NCI-H1694 (cell line): ENCODE results near the gene OXCT2.
"Not testable (repeated sequence)": the region's sequence is repeated elsewhere in the genome, so short reads cannot be mapped to it uniquely, and the experiment has no call there.

ENCODE experiments used
- DNase-seq: peaks from one replicate; lab custom pipeline; 2025; lab: John Stamatoyannopoulos, UW

Gene OXCT2

DNA sequence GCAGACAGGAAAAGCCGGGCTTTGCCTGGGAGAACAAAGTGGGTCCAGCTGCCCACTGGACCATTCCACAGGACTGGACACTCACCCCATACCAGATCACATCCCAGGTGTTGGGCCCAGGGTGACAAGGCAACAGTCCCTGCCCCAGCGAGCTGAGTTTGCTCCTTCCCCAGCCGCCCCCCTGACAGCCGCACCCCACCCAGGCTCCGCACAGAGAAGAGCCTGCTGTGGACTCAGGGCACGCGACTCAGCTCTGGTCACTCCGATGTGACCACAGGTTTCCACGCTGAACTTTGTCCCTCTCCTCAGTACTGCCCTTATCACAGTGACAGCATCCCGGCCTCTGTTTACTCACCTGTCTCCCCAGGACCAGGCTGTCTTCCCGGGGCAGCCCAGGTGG lies 16.3 kb upstream of the OXCT2 start:
- no peak for DNase-seq

GRCh38 chr1:39787108-39787375 lies 15.9 kb upstream of the OXCT2 start:
- not testable (repeated sequence) for DNase-seq

DNA sequence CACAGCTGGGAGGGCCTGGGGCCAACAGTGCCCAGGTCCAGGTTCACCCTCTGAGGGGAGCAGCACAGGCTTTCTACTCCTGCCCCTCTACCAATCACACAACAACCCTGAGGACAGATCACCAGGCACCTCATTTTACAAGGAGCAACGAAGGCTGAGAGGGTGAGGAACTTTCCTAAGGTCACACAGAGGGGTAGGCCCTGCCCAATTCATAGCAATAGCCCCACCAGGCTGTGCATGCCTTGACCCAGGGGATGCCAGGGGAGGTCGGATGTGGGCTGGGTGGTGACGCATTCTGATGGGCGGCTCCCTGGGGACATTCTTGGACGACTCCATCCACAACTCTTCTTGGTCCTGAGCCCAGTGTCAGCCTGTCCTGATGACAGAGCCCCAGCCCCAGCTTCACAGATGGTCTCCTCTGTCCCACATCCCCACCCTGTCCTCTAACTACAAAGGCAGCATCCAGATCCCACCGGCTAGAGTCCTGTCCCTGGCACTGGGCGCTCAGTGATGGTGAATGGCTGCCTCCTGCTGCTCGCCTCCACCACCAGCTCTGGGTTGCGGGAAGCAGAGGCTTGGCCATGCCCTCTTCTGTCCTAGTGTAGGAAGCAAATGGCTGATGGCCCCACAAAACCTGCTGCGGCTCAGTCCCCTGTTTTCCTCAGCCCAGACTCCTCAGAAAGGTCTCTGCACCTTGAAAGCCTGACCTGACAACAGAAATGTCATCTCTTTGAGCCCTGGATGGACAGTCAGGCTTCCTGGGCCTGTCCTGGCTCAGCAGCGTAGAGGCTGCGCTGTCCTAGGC lies 15.4 kb upstream of the OXCT2 start:
- DNase-seq = not testable (repeated sequence)

GRCh38 chr1:39782685-39783084 lies 11.5 kb upstream of the OXCT2 start:
- DNase-seq = not testable (repeated sequence)

GRCh38 chr1:39782103-39782502 lies 11.0 kb upstream of the OXCT2 start:
- DNase-seq = no peak

- DNase-seq = no peak
These were observed 10.2 kb upstream of the OXCT2 start for GRCh38 chr1:39781349-39781715.

DNA sequence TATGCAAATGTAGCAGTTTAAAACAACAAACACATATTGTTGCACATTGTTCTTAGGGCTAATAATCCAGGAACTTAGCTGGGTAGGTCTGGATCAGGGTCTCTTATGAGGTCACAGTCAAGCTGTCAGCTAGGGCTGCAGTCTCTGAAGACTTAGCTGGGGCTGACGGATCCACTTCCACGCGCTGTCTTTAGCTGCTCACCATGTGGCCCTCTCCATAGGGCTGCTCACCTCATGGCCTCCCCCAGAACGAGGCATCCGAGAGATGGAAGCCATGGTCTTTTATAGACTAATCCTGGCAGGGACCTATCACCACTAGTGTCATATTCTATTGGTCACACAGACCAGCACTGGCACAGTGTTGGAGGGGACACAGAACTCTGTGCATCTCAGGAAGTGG lies 8.7 kb upstream of the OXCT2 start:
- DNase-seq = no peak

GRCh38 chr1:39779137-39779536 lies 8.0 kb upstream of the OXCT2 start:
- no peak for DNase-seq

DNA sequence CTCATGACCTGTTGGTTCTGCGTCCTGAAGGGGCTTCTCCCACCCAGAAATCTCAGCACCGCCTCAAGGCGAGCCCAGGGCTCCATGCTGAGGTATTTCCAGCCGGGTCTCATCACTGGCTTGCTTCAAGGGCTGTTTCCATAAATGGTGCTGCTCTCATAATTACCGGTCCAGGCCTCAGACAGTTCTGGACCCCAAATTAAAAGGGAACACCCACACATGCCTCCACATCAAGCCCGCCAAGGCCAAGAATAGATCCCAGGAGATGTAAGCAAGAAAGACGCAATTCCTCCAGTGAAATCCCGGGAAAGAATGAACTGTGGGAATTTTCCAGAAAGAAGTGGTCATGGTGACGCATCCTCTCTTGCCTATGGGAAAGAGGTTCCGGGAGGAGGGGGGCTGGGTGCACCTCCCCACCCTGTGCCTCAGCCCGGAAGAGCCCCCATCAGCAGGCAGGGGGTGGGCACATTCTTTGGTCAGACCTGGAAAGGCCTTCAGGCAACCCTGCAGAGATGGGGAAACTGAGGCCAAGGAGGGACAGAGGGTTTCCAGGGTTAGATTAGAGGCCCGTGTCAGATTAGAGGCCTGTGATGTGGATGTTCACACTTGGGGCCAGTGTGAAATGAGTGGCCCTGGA lies 7.4 kb upstream of the OXCT2 start:
- DNase-seq = not testable (repeated sequence)

GRCh38 chr1:39777896-39778295 lies 6.7 kb upstream of the OXCT2 start:
- DNase-seq = not testable (repeated sequence)

GRCh38 chr1:39777306-39777705 lies 6.2 kb upstream of the OXCT2 start:
- DNase-seq = no peak

GRCh38 chr1:39776886-39777285 lies 5.7 kb upstream of the OXCT2 start:
- no peak for DNase-seq

- no peak for DNase-seq
These were observed 5.2 kb upstream of the OXCT2 start for GRCh38 chr1:39776400-39776713.

DNA sequence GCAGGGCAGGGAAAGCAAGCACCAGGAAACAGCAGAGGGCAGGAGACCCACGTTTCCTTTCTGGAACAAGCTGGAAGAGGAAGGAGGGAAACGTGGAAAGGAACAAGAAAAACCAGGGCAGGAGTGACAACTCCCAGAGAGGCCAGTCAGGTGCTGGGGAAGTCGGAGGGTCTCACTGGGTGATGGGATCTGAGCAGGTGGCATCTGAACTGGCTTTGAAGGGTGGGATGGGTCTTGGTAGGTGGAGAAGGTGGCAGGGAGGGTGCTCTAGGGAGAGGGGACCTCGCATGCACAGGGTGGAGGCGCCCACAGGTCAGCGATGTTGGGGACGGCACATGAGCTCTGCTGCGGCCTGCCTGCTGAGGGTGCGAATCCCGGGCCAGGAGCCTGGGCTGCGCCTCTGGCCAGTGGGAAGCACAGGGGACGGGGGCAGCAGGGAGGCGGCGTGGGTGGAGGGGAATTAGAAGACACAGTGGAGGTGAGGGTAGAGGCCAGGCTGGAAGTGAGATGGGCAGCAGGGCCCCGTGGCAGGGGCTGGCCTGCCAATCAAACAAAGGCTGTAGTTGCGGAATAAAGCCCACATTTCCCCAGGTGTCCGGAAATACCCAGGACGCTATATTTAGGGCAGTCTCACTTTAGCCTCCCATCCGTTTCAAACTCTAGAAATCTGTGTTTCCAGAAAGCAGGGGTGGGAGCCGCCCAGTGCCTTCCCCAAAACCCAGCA lies 4.7 kb upstream of the OXCT2 start:
- not testable (repeated sequence) for DNase-seq

GRCh38 chr1:39775141-39775540 lies 4.0 kb upstream of the OXCT2 start:
- not testable (repeated sequence) for DNase-seq

GRCh38 chr1:39773369-39773979 lies 2.3 kb upstream of the OXCT2 start:
- not testable (repeated sequence) for DNase-seq

- not testable (repeated sequence) for DNase-seq
These were observed 787 bp downstream of the OXCT2 start for GRCh38 chr1:39770100-39771021.

- DNase-seq = not testable (repeated sequence)
These were observed 1.6 kb downstream of the OXCT2 start for GRCh38 chr1:39769502-39769901.

DNA sequence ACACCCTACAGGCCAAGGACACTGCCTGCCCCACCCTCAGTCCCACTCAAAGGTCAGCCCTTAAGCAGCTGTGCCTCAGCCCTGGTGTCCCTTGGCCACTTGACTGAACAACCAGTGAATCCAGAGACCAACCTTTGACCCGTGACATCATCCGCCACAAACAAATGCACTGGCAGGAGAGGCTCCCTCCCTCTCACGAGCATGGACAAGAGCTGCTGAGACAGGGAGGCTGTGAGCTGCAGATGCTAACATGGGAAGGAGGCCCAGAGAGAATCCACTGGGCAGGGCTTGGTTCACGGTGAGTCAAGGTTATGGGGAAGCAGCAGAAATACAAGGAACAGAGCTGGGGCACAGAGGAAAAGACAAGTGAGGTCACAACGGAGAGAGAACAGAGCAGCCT lies 4.7 kb downstream of the OXCT2 start:
- DNase-seq = not testable (repeated sequence)

DNA sequence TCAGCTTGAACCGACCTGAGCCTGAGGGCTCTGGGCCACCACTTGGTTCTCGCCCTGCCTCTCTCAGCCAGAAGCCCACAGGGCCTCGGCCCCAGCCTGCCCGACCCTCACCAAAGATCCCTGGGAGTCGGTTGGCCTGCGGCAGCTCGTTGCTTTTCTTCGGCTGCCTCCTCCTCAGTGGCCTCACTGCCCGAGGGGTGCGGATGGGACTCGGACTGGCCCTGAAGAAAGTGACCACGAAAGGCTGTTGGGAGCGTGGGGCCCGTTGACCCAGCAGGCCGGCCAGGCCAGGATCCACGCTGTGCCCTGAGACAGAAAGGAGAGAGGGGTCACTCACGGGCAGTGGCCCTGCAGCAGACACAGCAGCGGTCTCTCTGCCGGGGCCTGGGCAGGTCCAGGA lies 6.6 kb downstream of the OXCT2 start:
- not testable (repeated sequence) for DNase-seq

- not testable (repeated sequence) for DNase-seq
These were observed 7.4 kb downstream of the OXCT2 start for GRCh38 chr1:39763619-39764374.
